B cell (primary cell): ENCODE data around the gene PDE4B.

Experiments
- CTCF ChIP-seq: fragments of 200-600 bp; IDR thresholded peaks from one replicate; pipeline ENCODE4 v1.8.0; 2022; ENCODE audit warnings: antibody characterized with exemption, mild to moderate bottlenecking
- EZH2 ChIP-seq: IDR thresholded peaks from 2 replicates; pipeline ENCODE4 v1.6.1; 2012; ENCODE audit warnings: borderline replicate concordance, low read depth, mild to moderate bottlenecking, moderate library complexity, low read length; ENCODE audit not compliant: insufficient read depth, poor library complexity, severe bottlenecking

DNA sequence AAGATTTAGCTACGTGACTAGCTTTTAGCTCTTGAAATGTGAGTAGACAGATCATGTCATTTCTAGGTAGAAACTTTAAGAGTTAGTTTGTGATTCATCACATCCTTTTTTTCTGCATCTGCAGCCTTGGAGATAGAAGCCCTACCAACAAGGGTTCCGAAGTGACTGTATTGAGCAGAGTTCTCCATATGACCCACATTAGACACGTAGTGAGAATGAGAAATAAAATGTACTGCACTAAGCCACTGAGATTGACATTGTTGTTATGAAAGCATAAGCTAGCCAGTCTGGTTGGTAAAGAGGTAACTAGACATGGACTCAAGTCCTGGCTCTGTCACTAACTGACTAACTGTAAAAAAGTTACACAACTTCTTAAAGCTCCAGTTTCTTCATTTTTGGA lies 296.1 kb downstream of the PDE4B start:
- TF ChIP-seq CTCF: no peak
- no peak for TF ChIP-seq EZH2
